Measurements from ENCODE around the gene LILRA1. TPM values are rescaled to one million over a fixed set of nuclear protein-coding genes. Genes with fewer than 3 reads are reported as not detected.
"Not testable (repeated sequence)": the region's sequence is repeated elsewhere in the genome, so short reads cannot be mapped to it uniquely, and the experiment has no call there.

LILRA1 gene
- total and polyA plus RNA-seq, 2 of the 13 experiments (the other 11 are each of a cell fraction or from before 2014, with no cell fraction given): not detected

DNA sequence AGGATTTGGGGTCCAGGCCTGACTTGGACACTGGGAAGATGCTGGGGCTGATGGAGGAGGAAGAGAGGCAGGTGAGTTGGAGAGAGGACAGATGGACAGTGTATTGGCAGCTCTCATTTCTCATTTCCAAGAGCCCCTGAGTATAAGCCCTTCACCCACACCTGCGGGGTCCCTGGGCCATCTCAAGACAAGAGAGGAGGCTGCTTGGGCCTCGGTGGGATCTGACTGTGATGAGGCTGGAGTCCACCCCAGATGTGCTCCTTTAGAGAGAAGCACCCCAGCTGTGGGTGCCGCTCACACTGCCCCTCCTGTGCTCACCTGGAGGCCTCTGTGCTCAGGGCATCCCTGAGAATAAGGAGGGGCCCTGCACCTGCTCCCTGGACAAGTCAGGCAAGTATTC is 16.1 kb upstream of the LILRA1 start (continued):
- TF ChIP-seq, protein P1, sequence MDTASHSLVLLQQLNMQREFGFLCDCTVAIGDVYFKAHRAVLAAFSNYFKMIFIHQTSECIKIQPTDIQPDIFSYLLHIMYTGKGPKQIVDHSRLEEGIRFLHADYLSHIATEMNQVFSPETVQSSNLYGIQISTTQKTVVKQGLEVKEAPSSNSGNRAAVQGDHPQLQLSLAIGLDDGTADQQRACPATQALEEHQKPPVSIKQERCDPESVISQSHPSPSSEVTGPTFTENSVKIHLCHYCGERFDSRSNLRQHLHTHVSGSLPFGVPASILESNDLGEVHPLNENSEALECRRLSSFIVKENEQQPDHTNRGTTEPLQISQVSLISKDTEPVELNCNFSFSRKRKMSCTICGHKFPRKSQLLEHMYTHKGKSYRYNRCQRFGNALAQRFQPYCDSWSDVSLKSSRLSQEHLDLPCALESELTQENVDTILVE (CRISPR knock-in tag; IDR thresholded peaks at IDR 0.05): no peak
- no peak for TF ChIP-seq ARHGAP35 (CRISPR knock-in tag; IDR thresholded peaks at IDR 0.05; ENCODE audit: borderline replicate concordance)
- TF ChIP-seq, protein P2, sequence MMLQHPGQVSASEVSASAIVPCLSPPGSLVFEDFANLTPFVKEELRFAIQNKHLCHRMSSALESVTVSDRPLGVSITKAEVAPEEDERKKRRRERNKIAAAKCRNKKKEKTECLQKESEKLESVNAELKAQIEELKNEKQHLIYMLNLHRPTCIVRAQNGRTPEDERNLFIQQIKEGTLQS (CRISPR knock-in tag; IDR thresholded peaks at IDR 0.05): no peak

DNA sequence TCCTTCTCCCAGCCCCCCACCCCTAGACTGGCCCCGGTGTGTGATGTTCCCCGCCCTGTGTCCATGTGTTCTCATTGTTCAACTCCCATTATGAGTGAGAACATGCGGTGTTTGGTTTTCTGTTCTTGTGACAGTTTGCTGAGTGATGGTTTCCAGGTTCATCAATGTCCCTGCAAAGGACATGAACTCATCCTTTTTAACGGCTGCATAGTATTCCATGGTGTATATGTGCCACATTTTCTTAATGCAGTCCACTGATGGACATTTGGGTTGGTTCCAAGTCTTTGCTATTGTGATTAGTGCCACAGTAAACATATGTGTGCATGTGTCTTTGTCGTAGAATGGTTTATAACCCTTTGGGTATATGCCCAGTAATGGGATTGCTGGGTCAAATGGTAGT is 15.2 kb upstream of the LILRA1 start:
- H3K27ac ChIP-seq (ENCODE audit: extremely low read length, insufficient read depth, low read length); H3K36me3 ChIP-seq (replicated peaks in 1 of 2; ENCODE audit: control insufficient read depth in 1 of 2, insufficient read depth in 2 of 2, low read length in 2 of 2); H3K4me1 ChIP-seq (ENCODE audit: insufficient read depth, low read length); H3K27me3 ChIP-seq (ENCODE audit: control insufficient read depth in 1 of 2, insufficient read depth in 2 of 2, low read length in 2 of 2); intact Hi-C loops (cut with micrococcal nuclease; ENCODE audit: unreplicated experiment); H3K4me2 ChIP-seq (ENCODE audit: low read depth, low read length); H3K9me3 ChIP-seq (ENCODE audit: low read length); H4K20me1 ChIP-seq (ENCODE audit: insufficient read depth, low read length); CTCF ChIA-PET (ENCODE audit: low intra/inter-chr PET ratio, low total read pairs); in situ Hi-C loops (cut with HindIII; ENCODE audit: extremely low pct_ligation_motif_present, low pct_unique_long_range_greater_than_20kb); H3K9ac ChIP-seq (ENCODE audit: insufficient read depth, low read depth, low read length); POLR2A ChIA-PET; H3K4me3 ChIP-seq (replicated peaks in 1 of 3; ENCODE audit: insufficient read depth in 1 of 3, low read depth in 2 of 3, low read length in 3 of 3); ATAC-seq; FAIRE-seq; H2AFZ ChIP-seq (ENCODE audit: low read length); BruUV-seq (replicated peaks); H3K79me2 ChIP-seq (ENCODE audit: insufficient read depth, low read length); DNase-seq (ENCODE audit: low spot score): not testable (repeated sequence)
- WGBS (ENCODE audit: low lambda C conversion rate): 50% methylated on average over 5 of the region's 5 CpGs

DNA sequence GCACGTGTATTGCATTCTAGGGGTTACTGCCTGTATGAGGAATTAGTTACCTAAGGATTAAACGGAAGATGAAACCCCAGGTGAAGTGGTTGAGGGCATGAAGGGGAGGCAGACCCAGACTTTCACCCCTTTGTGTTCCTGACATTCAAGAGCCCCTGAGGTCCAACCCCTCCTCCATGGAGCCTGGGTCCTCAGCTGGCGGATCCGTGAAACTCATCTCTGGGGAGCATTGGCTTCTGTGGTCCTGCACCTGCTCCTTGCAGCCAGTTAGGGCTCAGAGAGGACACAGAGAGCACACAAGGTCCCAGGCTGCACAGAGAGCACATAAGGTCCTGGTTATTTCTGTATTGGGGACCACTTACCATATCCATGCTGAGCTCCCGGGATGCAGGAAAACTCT is 7.0 kb upstream of the LILRA1 start:
- no peaks in the 10 kb centered on the region for H4K20me1 ChIP-seq (ENCODE audit: insufficient read depth, low read length)
- ChIA-PET CTCF (ENCODE audit: low intra/inter-chr PET ratio, low total read pairs) (no interaction called here), POLR2A (no interaction called here)
- no peaks in the 10 kb centered on the region for H3K79me2 ChIP-seq (ENCODE audit: insufficient read depth, low read length)
- no peak overlapping the region for H3K9ac ChIP-seq (ENCODE audit: insufficient read depth, low read depth, low read length)
- FAIRE-seq (no peak), ATAC-seq (no peak), DNase-seq (ENCODE audit: low spot score) (no peak)
- H2AFZ ChIP-seq (ENCODE audit: low read length): no peak overlapping the region
- H3K4me2 ChIP-seq (ENCODE audit: low read depth, low read length): no peak overlapping the region
- no peak overlapping the region for H3K4me3 ChIP-seq (replicated peaks in 1 of 3; ENCODE audit: insufficient read depth in 1 of 3, low read depth in 2 of 3, low read length in 3 of 3)
- in situ Hi-C loops (cut with HindIII; ENCODE audit: extremely low pct_ligation_motif_present, low pct_unique_long_range_greater_than_20kb): no loop called here
- no peaks in the 10 kb centered on the region for H3K36me3 ChIP-seq (replicated peaks in 1 of 2; ENCODE audit: control insufficient read depth in 1 of 2, insufficient read depth in 2 of 2, low read length in 2 of 2)
- H3K9me3 ChIP-seq (ENCODE audit: low read length): no peaks in the 10 kb centered on the region
- H3K27me3 ChIP-seq (ENCODE audit: control insufficient read depth in 1 of 2, insufficient read depth in 2 of 2, low read length in 2 of 2): peaks cover 2 to 9% of the 10 kb centered on the region in 2 experiments; a peak in 3 of 5 replicates
- H3K27ac ChIP-seq (ENCODE audit: extremely low read length, insufficient read depth, low read length): no peak overlapping the region
- WGBS (ENCODE audit: low lambda C conversion rate): 3% methylated on average over 5 of the region's 5 CpGs
- no peaks in the 10 kb centered on the region for H3K4me1 ChIP-seq (ENCODE audit: insufficient read depth, low read length)
- TF ChIP-seq, protein P3, sequence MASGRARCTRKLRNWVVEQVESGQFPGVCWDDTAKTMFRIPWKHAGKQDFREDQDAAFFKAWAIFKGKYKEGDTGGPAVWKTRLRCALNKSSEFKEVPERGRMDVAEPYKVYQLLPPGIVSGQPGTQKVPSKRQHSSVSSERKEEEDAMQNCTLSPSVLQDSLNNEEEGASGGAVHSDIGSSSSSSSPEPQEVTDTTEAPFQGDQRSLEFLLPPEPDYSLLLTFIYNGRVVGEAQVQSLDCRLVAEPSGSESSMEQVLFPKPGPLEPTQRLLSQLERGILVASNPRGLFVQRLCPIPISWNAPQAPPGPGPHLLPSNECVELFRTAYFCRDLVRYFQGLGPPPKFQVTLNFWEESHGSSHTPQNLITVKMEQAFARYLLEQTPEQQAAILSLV (CRISPR knock-in tag; IDR thresholded peaks at IDR 0.05; ENCODE audit: borderline replicate concordance): no peak
- intact Hi-C loops (cut with micrococcal nuclease; ENCODE audit: unreplicated experiment): no loop called here
- no TSS peak for BruUV-seq (replicated peaks)

All from HepG2 (cell line).